HCT116 (cell line): ENCODE measurements around the gene OR51D1. TPM values are rescaled to one million over a fixed set of nuclear protein-coding genes. Genes with fewer than 3 reads are reported as not detected.

Experiments
- ATAC-seq: fragments of 200-7000 bp; cut with Tn5 transposase; 2 replicates; pipeline ENCODE4 v1.9.1; 2020; ENCODE audit warnings: mild to moderate bottlenecking, moderate library complexity
- BruUV-seq: library from RNA; stranded (reverse); fragments of 400-500 nt; replicated peaks from 2 replicates; lab custom pipeline; 2021; lab: Mats Ljungman, UMichigan
- CTCF ChIA-PET: fragments of 300-600 bp; sonication (Branson Sonifier 250); formaldehyde crosslinking; loops from one replicate; lab custom pipeline; 2021; ENCODE audit warnings: antibody characterized with exemption; lab: Charles Lee
- POLR2A ChIA-PET: fragments of 300-600, 350-600 bp; sonication (Branson Sonifier 250); formaldehyde crosslinking; loops from one replicate; lab custom pipeline; 2021; ENCODE audit warnings: antibody characterized with exemption; lab: Charles Lee
- RAD21 ChIA-PET, 2 experiments: fragments of 300-600 bp; sonication (Branson Sonifier 250); formaldehyde crosslinking; loops; one replicate each; lab custom pipeline; 2023; ENCODE audit warnings: low total read pairs in 2 of 2; ENCODE audit not compliant: uncharacterized antibody in 2 of 2, unreplicated experiment in 2 of 2, low non-redundant PET in 1 of 2; lab: Charles Lee
- DNase-seq: peaks from one replicate; pipeline ENCODE4 v3.0.0-alpha.2; 2010; ENCODE audit warnings: low read depth, low spot score
- H2AFZ ChIP-seq: fragments of 200-600 bp; shearing (Covaris generic), sonication (generic); 2 replicates; pipeline ENCODE4 v1.6.1; 2017; ENCODE audit warnings: low read depth, mixed run types, mixed read lengths, antibody characterized with exemption, low read length; ENCODE audit not compliant: poor library complexity, severe bottlenecking
- H3K27ac ChIP-seq: 2 replicates; pipeline ENCODE4 v1.5.1; 2012; ENCODE audit warnings: low read depth, low read length
- H3K27me3 ChIP-seq: fragments of 200-600 bp; sonication (generic); 2 replicates; pipeline ENCODE4 v1.6.1; 2016; ENCODE audit warnings: mixed run types, low read length, mixed read lengths; ENCODE audit not compliant: insufficient read depth
- H3K36me3 ChIP-seq, 2 experiments: fragments of 200-500 bp in 1 of 2; fragments of 200-600 bp in 1 of 2; sonication (Bioruptor generic) in 1 of 2; sonication (generic) in 1 of 2; 2 replicates each; pipeline versions ENCODE4 v1.5.1 to v1.6.1; 2014 to 2016; ENCODE audit warnings: low read length in 2 of 2, inconsistent platforms in 1 of 2, mixed read lengths in 1 of 2, mixed run types in 1 of 2; ENCODE audit not compliant: insufficient read depth in 2 of 2, control insufficient read depth in 1 of 2
- H3K4me1 ChIP-seq, 2 experiments: fragments of 200-600 bp in 1 of 2; sonication (generic) in 1 of 2; 2 replicates each; pipeline versions ENCODE4 v1.5.1 to v1.6.1; 2012 to 2017; ENCODE audit warnings: low read length in 2 of 2, inconsistent platforms in 1 of 2, mild to moderate bottlenecking in 1 of 2, mixed read lengths in 1 of 2, mixed run types in 1 of 2, moderate library complexity in 1 of 2; ENCODE audit not compliant: insufficient read depth in 2 of 2, control insufficient read depth in 1 of 2
- H3K4me2 ChIP-seq: fragments of 200-600 bp; sonication (generic); 2 replicates; pipeline ENCODE4 v1.6.1; 2017; ENCODE audit warnings: mixed run types, low read length, mixed read lengths
- H3K4me3 ChIP-seq, 2 experiments: fragments of 200-600 bp in 1 of 2; sonication (generic) in 1 of 2; replicated peaks in 1 of 2; 2 replicates each; pipeline ENCODE4 v1.5.1; 2011 to 2016; ENCODE audit warnings: low read length in 2 of 2, control low read depth in 1 of 2, low read depth in 1 of 2, mild to moderate bottlenecking in 1 of 2, mixed read lengths in 1 of 2, mixed run types in 1 of 2
- H3K79me2 ChIP-seq: fragments of 200-600 bp; sonication (generic); 2 replicates; pipeline ENCODE4 v1.6.1; 2017; ENCODE audit warnings: mild to moderate bottlenecking, mixed run types, low read length, moderate library complexity, mixed read lengths; ENCODE audit not compliant: insufficient read depth
- H3K9ac ChIP-seq: fragments of 200-600 bp; sonication (generic); 2 replicates; pipeline ENCODE4 v1.6.1; 2016; ENCODE audit warnings: low read length, mixed read lengths
- H3K9me2 ChIP-seq: fragments of 200-600 bp; sonication (generic), shearing (Covaris generic); 2 replicates; pipeline ENCODE4 v1.6.1; 2017; ENCODE audit warnings: mixed run types, mild to moderate bottlenecking, moderate library complexity; ENCODE audit not compliant: insufficient read depth
- H3K9me3 ChIP-seq, 2 experiments: fragments of 200-500 bp in 1 of 2; fragments of 200-600 bp in 1 of 2; sonication (Bioruptor generic) in 1 of 2; sonication (generic) in 1 of 2; 2 replicates each; pipeline ENCODE4 v1.6.1; 2014 to 2017; ENCODE audit warnings: low read length in 2 of 2, mixed read lengths in 2 of 2, inconsistent platforms in 1 of 2, low read depth in 1 of 2, mild to moderate bottlenecking in 1 of 2, mixed run types in 1 of 2, moderate library complexity in 1 of 2; ENCODE audit not compliant: control insufficient read depth in 1 of 2, insufficient read depth in 1 of 2
- H4K20me1 ChIP-seq: fragments of 200-600 bp; sonication (generic), shearing (Covaris generic); 2 replicates; pipeline ENCODE4 v1.6.1; 2017; ENCODE audit warnings: mixed run types, mild to moderate bottlenecking, moderate library complexity; ENCODE audit not compliant: insufficient read depth
- ATF3 ChIP-seq: IDR thresholded peaks from 2 replicates; pipeline ENCODE4 v1.6.1; 2012
- CBX3 ChIP-seq: IDR thresholded peaks from 2 replicates; pipeline ENCODE4 v1.6.1; 2012; ENCODE audit warnings: low read depth
- EGR1 ChIP-seq: IDR thresholded peaks from 2 replicates; pipeline ENCODE4 v1.6.1; 2012; ENCODE audit warnings: low read depth
- ELF1 ChIP-seq: IDR thresholded peaks from 2 replicates; pipeline ENCODE4 v1.6.1; 2012; ENCODE audit warnings: low read depth, borderline replicate concordance
- EZH2 ChIP-seq: fragments of 200-600 bp; sonication (generic); IDR thresholded peaks from 2 replicates; pipeline ENCODE4 v1.6.1; 2017; ENCODE audit warnings: antibody characterized with exemption, mixed run types
- EZH2phosphoT487 ChIP-seq: fragments of 200-600 bp; IDR thresholded peaks from 2 replicates; pipeline ENCODE4 v1.6.1; 2018; ENCODE audit warnings: antibody characterized with exemption, borderline replicate concordance
- FOSL1 ChIP-seq: IDR thresholded peaks from 2 replicates; pipeline ENCODE4 v1.6.1; 2012; ENCODE audit warnings: low read depth
- MAX ChIP-seq: IDR thresholded peaks from 2 replicates; pipeline ENCODE4 v1.6.1; 2012
- POLR2A ChIP-seq: IDR thresholded peaks from 2 replicates; pipeline ENCODE4 v1.7.0; 2011; ENCODE audit warnings: borderline replicate concordance; ENCODE audit not compliant: insufficient read depth, insufficient read length; ENCODE audit errors: extremely low read depth
- RAD21 ChIP-seq: IDR thresholded peaks from 2 replicates; pipeline ENCODE4 v1.6.1; 2012; ENCODE audit warnings: low read depth, mild to moderate bottlenecking
- REST ChIP-seq: IDR thresholded peaks from 2 replicates; pipeline ENCODE4 v1.6.1; 2012; ENCODE audit warnings: low read depth
- SIN3A ChIP-seq: IDR thresholded peaks from 2 replicates; pipeline ENCODE4 v1.6.1; 2012; ENCODE audit warnings: low read depth
- SP1 ChIP-seq: IDR thresholded peaks from 2 replicates; pipeline ENCODE4 v1.6.1; 2012; ENCODE audit warnings: low read depth
- TCF7L2 ChIP-seq: IDR thresholded peaks from 2 replicates; pipeline ENCODE4 v1.7.0; 2011; ENCODE audit warnings: borderline replicate concordance, inconsistent platforms; ENCODE audit not compliant: insufficient read depth, insufficient read length; ENCODE audit errors: extremely low read depth
- YY1 ChIP-seq: IDR thresholded peaks from 2 replicates; pipeline ENCODE4 v1.6.1; 2011; ENCODE audit warnings: low read length, low read depth, moderate library complexity, mild to moderate bottlenecking; ENCODE audit not compliant: insufficient replicate concordance; ENCODE audit errors: extremely low read depth
- ZBTB33 ChIP-seq: IDR thresholded peaks from 2 replicates; pipeline ENCODE4 v1.6.1; 2011; ENCODE audit warnings: mild to moderate bottlenecking, low read length, moderate library complexity; ENCODE audit not compliant: insufficient replicate concordance; ENCODE audit errors: extremely low read depth
- ZFX ChIP-seq: fragments of 450-650 bp; IDR thresholded peaks from 2 replicates; pipeline ENCODE4 v1.6.1; 2017
- ZNF274 ChIP-seq: fragments of 200-500 bp; sonication (Bioruptor generic); IDR thresholded peaks from 2 replicates; pipeline ENCODE4 v1.6.1; 2014; ENCODE audit warnings: mild to moderate bottlenecking, low read depth, low read length, inconsistent platforms
- intact Hi-C: fragments of 100-400 bp; cut with micrococcal nuclease; formaldehyde crosslinking; loops from 2 replicates; pipeline ENCODE4 v1.10.0; 2022
- total RNA-seq: library from RNA; stranded (reverse); gene quantifications from one replicate; pipeline ENCODE4 v1.2.1, GENCODE V29; 2021; ENCODE audit not compliant: unreplicated experiment

The OR51D1 gene
- total RNA-seq, 1 experiment from 2014 or later: not detected

GRCh38 chr11:4665424-4665823 is 28.1 kb downstream of the OR51D1 start:
- H3K9me2 ChIP-seq: no peaks in the 10 kb centered on the region
- BruUV-seq: no TSS peak
- H3K79me2 ChIP-seq: no peaks in the 10 kb centered on the region
- intact Hi-C loops: no loop called here
- no peak overlapping the region for H3K4me2 ChIP-seq
- ChIA-PET CTCF (no interaction called here), POLR2A (no interaction called here), RAD21 (no interaction called here)
- DNase-seq (no peak), ATAC-seq (no peak)
- no peak overlapping the region for H3K27ac ChIP-seq
- no peak overlapping the region for H3K9ac ChIP-seq
- no peaks in the 10 kb centered on the region for H3K4me1 ChIP-seq
- no peak overlapping the region for H2AFZ ChIP-seq
- no peaks in the 10 kb centered on the region for H3K36me3 ChIP-seq
- no peaks in the 10 kb centered on the region for H3K9me3 ChIP-seq
- peaks cover 57% of the 10 kb centered on the region for H3K27me3 ChIP-seq
- no peak for TF ChIP-seq EGR1
- no peak for TF ChIP-seq ZNF274
- TF ChIP-seq SP1: no peak
- TF ChIP-seq ZFX: no peak
- TF ChIP-seq MAX: no peak
- no peak for TF ChIP-seq EZH2
- TF ChIP-seq ELF1: no peak
- no peak for TF ChIP-seq RAD21
- no peak for TF ChIP-seq CBX3
- TF ChIP-seq SIN3A: no peak
- no peak for TF ChIP-seq ATF3
- TF ChIP-seq ZBTB33: no peak
- TF ChIP-seq REST: no peak
- TF ChIP-seq YY1: no peak
- TF ChIP-seq TCF7L2: no peak
- no peak for TF ChIP-seq EZH2phosphoT487
- TF ChIP-seq FOSL1: no peak
- TF ChIP-seq POLR2A: no peak
- H4K20me1 ChIP-seq: no peaks in the 10 kb centered on the region
- no peak overlapping the region for H3K4me3 ChIP-seq
